Gastrocnemius medialis (tissue), 4 donors: ENCODE data around the gene LNPEP.

Source experiments
- POLR2A ChIP-seq, 2 donors: fragments of 450-650 bp; IDR thresholded peaks; one replicate each; pipeline ENCODE4 v1.6.1; 2017; ENCODE audit warnings: antibody characterized with exemption in 2 of 2, mild to moderate bottlenecking in 2 of 2, moderate library complexity in 2 of 2
- TF ChIP-seq, protein P1 (sequence below), 5 experiments: fragments of 450-650 bp in 3 of 5; fragments of 200-600 bp in 2 of 5; sonication (generic) in 2 of 5; IDR thresholded peaks in 4 of 5; conservative IDR thresholded peaks in 1 of 5; 1 replicate in 4 of 5; 2 replicates in 1 of 5; pipeline ENCODE4 v1.5.1; 2016 to 2019; ENCODE audit warnings: antibody characterized with exemption in 5 of 5, mild to moderate bottlenecking in 3 of 5, moderate library complexity in 3 of 5

DNA sequence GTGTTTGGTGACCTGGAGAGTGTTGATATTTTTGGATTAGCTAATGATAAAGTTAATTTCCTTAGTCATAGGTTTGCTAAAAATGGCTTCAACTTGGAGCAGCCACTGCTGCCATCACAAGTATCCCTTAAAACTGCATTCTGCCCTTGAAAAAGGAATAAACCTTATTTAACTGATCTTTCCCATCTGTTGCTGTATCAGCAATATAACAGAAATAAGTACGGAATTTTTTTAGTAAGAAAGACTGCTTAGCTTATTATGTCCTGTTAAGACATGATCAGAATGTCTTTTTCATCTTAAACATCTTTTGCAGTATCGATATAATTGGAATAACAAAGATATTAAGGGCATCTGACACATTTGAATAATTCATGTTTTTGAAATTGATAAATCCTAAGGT, 75.7 kb downstream of the LNPEP start:
- TF ChIP-seq, protein P1, sequence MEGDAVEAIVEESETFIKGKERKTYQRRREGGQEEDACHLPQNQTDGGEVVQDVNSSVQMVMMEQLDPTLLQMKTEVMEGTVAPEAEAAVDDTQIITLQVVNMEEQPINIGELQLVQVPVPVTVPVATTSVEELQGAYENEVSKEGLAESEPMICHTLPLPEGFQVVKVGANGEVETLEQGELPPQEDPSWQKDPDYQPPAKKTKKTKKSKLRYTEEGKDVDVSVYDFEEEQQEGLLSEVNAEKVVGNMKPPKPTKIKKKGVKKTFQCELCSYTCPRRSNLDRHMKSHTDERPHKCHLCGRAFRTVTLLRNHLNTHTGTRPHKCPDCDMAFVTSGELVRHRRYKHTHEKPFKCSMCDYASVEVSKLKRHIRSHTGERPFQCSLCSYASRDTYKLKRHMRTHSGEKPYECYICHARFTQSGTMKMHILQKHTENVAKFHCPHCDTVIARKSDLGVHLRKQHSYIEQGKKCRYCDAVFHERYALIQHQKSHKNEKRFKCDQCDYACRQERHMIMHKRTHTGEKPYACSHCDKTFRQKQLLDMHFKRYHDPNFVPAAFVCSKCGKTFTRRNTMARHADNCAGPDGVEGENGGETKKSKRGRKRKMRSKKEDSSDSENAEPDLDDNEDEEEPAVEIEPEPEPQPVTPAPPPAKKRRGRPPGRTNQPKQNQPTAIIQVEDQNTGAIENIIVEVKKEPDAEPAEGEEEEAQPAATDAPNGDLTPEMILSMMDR (IDR thresholded peaks at IDR 0.05 in 4 of 5, conservative IDR thresholded peaks at IDR 0.05 in 1 of 5) = no peak
- TF ChIP-seq POLR2A (IDR thresholded peaks at IDR 0.05) = no peak
